Right ventricle myocardium inferior (tissue), 1 donor: ENCODE data around the gene TAF11L14. TPM values are rescaled to one million over a fixed set of nuclear protein-coding genes. Genes with fewer than 3 reads are reported as not detected.

Experiments used
- ATAC-seq: fragments of 200-7000 bp; cut with Tn5 transposase; one replicate; pipeline ENCODE4 v1.9.1; 2020; ENCODE audit warnings: mild to moderate bottlenecking, moderate library complexity
- DNase-seq: peaks from one replicate; pipeline ENCODE4 v3.0.0; 2021; ENCODE audit errors: missing footprints
- intact Hi-C: fragments of 100-400 bp; cut with DNase I; formaldehyde crosslinking; loops from one replicate; pipeline ENCODE4 v1.11.0; 2022
- total RNA-seq: library from RNA; stranded (reverse); fragmentation: NEBNext Ultra II Directional; extraction: Animal tissue kit (Norgen Biotek cat#: 25700); gene quantifications from one replicate; pipeline ENCODE4 v1.2.1, GENCODE V29; 2021
- donor health status: DM: no; HTN: yes; CAD: no; lungs with severe emphysema.

TAF11L14 gene
- total RNA-seq, 1 donor from 2014 or later: not detected

DNA sequence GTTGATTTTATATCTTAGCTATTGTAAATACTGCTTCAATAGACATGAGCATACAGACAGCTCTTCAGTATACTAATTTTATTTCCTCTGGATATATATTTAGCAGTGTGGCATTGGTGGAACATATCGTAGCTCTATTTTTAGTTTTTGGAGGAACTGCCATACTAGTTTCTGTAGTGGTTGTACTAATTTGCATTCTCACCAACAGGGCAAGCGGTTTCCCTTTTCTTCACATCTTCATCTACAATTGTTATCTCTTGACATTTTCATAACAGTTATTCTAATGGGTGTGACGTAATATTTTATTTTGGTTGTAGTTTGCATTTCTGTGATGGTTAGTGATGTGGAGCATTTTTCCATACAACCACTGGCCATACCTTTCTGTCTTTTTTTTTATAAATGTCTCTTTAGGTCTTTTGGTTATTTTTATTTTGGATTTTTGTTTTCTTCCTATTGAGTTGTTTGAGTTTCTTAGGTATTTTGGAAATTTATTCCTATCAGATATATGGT, 32.5 kb downstream of the TAF11L14 start:
- no peak for ATAC-seq
- intact Hi-C loops: no loop called here
- no peak for DNase-seq

DNA sequence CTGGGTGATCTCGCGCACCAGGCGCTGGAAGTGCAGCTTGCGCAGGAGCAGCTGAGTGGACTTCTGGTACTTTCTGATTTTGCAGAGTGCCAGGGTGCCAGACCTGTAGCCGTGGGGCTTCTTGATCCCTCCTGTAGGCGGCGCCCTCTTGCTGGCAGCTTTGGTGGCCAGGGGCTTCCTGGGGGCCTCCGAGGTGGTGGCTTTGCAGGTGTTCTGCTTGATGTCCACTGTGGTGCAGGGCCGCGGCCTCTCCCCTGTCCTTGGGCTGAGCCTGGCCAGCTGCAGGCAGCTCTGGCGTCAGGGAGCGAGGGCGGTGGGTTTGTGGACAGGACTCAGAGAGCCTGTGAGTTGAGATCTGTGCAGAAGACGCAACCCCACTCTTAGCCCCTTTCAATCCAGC, 36.1 kb downstream of the TAF11L14 start:
- intact Hi-C loops: no loop called here
- no peak for DNase-seq
- no peak for ATAC-seq

DNA sequence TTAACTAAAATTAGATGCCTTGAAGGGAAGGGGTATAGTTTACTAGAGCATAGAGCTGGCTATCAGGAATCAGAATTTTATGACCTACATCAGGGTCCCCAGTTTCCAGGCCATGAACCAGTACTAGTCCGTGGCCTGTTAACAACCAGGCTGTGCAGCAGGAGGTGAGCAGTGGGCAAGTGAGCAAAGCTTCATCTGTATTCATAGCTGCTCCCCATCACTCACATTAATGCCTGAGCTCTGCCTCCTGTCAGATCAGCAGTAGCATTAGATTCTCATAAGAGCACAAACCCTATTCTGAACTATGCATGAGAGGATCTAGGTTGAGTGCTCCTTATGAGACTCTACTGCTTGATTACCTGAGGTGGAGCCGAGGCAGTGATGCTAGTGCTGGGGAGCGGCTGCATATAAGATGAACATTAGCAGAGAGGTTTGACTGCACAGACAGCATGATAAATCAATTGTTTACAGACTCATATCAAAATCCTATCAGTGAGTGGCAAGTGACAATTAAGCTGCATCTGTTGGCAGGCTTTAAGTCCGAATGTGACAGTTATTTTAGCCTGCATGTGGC, 44.6 kb downstream of the TAF11L14 start:
- ATAC-seq (no peak), DNase-seq (no peak)
- intact Hi-C loops: no loop called here

DNA sequence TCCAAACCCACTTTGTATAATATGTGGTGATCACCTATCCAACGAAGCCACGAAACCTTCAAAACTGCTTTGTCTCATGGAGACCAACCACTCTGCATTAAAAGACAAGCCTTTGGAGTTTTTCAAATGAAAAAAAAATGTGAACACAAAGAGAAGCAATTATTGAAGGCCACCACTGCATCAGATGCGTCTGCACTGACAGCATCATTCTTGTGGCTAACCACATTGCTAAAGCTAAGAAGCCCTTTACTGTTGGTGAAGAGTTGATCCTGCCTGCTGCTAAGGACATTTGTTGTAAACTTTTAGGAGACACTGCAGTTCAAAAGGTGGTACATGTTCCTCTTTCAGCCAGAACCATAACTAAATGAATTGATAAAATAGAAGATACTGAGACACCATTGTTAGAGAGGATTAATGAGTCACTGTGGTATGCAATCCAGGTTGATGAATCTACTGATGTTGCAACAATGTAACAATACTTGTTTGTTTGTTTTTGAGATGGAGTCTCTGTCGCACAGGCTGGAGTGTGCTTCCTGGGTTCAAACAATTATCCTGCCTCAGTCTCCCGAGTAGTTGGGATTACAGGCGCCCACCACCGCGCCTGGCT, 45.4 kb downstream of the TAF11L14 start:
- ATAC-seq: no peak
- intact Hi-C loops: no loop called here
- DNase-seq: no peak

DNA sequence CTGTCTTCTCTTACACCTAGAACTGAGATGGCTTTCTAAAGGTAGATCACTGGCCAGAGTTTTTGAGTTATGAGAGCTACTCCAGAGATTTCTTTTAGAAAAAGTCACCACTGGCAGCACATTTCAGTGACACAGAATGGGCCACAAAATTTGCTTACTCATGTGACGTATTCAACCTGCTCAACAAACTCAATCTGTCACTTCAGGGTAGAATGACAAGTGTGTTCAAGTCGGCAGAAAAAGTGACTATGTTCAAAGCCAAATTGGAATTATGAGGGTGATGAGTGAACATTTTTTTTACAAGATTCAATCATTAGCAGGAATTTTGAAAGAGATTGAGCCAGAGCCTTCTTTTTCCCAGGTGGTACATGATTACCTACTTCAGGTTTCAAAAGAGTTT, 46.5 kb downstream of the TAF11L14 start:
- intact Hi-C loops: no loop called here
- DNase-seq (no peak), ATAC-seq (no peak)

Other genes starting within 250 kb of the TAF11L14 start
- gene TAF11L2, start 136.2 kb upstream of the TAF11L14 start, total RNA-seq: not detected
- gene TAF11L3, start 116.1 kb upstream of the TAF11L14 start, total RNA-seq: not detected
- gene TAF11L4, start 112.7 kb upstream of the TAF11L14 start, total RNA-seq: not detected
- not detected for gene TAF11L5, start 109.2 kb upstream of the TAF11L14 start, total RNA-seq
- gene TAF11L6, start 105.8 kb upstream of the TAF11L14 start, total RNA-seq: not detected
- not detected for gene TAF11L7, start 48.7 kb upstream of the TAF11L14 start, total RNA-seq
- not detected for gene TAF11L8, start 43.5 kb upstream of the TAF11L14 start, total RNA-seq
- not detected for gene TAF11L9, start 40.1 kb upstream of the TAF11L14 start, total RNA-seq
- not detected for gene TAF11L10, start 36.6 kb upstream of the TAF11L14 start, total RNA-seq
- not detected for gene TAF11L11, start 30.3 kb upstream of the TAF11L14 start, total RNA-seq
- not detected for gene TAF11L12, start 24.1 kb upstream of the TAF11L14 start, total RNA-seq
- gene TAF11L13, start 2.4 kb upstream of the TAF11L14 start, total RNA-seq: not detected